Smooth muscle cell (in vitro differentiated cells): ENCODE results near the gene PLN. TPM values are rescaled to one million over a fixed set of nuclear protein-coding genes. Genes with fewer than 3 reads are reported as not detected.

Experiments
- DNase-seq: peaks from one replicate; lab custom pipeline; 2025; ENCODE audit not compliant: unreplicated experiment; lab: John Stamatoyannopoulos, UW
- H2AFZ ChIP-seq: fragments of 200-600 bp; sonication (generic); 2 replicates; pipeline ENCODE4 v1.6.0; 2016; ENCODE audit warnings: antibody characterized with exemption, low read depth, mild to moderate bottlenecking
- H3F3A ChIP-seq: fragments of 200-600 bp; sonication (generic); 2 replicates; pipeline ENCODE4 v1.6.0; 2017; ENCODE audit warnings: antibody characterized with exemption, low read depth
- H3K27ac ChIP-seq: fragments of 200-600 bp; sonication (generic); 2 replicates; pipeline ENCODE4 v1.5.1; 2016; ENCODE audit warnings: low read depth, mild to moderate bottlenecking
- H3K27me3 ChIP-seq: fragments of 200-600 bp; sonication (generic); 2 replicates; pipeline ENCODE4 v1.6.1; 2016; ENCODE audit warnings: low read depth, mild to moderate bottlenecking
- H3K36me3 ChIP-seq: fragments of 200-600 bp; sonication (generic); 2 replicates; pipeline ENCODE4 v1.5.1; 2016; ENCODE audit warnings: low read depth
- H3K4me1 ChIP-seq: fragments of 200-600 bp; sonication (generic); 2 replicates; pipeline ENCODE4 v1.5.1; 2016; ENCODE audit warnings: low read depth
- H3K4me2 ChIP-seq: fragments of 200-600 bp; sonication (generic); 2 replicates; pipeline ENCODE4 v1.6.0; 2016; ENCODE audit warnings: mild to moderate bottlenecking
- H3K4me3 ChIP-seq: fragments of 200-600 bp; sonication (generic); 2 replicates; pipeline ENCODE4 v1.5.1; 2016; ENCODE audit warnings: mild to moderate bottlenecking
- H3K79me2 ChIP-seq: fragments of 200-600 bp; sonication (generic); 2 replicates; pipeline ENCODE4 v1.6.0; 2016; ENCODE audit warnings: low read depth, mild to moderate bottlenecking
- H3K9ac ChIP-seq: fragments of 200-600 bp; sonication (generic); 2 replicates; pipeline ENCODE4 v1.6.0; 2016; ENCODE audit warnings: low read depth
- H3K9me3 ChIP-seq: fragments of 200-600 bp; sonication (generic); replicated peaks from 2 replicates; pipeline ENCODE4 v1.5.1; 2016; ENCODE audit warnings: low read depth
- H4K20me1 ChIP-seq: fragments of 200-600 bp; sonication (generic); 2 replicates; pipeline ENCODE4 v1.6.0; 2016; ENCODE audit warnings: low read depth
- CTCF ChIP-seq: fragments of 200-600 bp; sonication (generic); IDR thresholded peaks from 2 replicates; pipeline ENCODE4 v1.5.1; 2017; ENCODE audit warnings: borderline replicate concordance, mild to moderate bottlenecking, antibody characterized with exemption; ENCODE audit not compliant: insufficient read depth, poor library complexity, severe bottlenecking
- WGBS: methylation state at CpG from one replicate; pipeline ENCODE4 v1.1.7; 2016; ENCODE audit warnings: low lambda C conversion rate; 5-methylcytosine and 5-hydroxymethylcytosine counted together
- polyA plus RNA-seq: library from polyadenylated mRNA; unstranded; fragments of >200 nt; fragmentation: Nextera tagmentation; extraction: Ambion mirVana; gene quantifications from 2 replicates; pipeline ENCODE4 v1.2.1, GENCODE V29; 2016
- total RNA-seq: library from RNA; depleted of rRNA; stranded (reverse); fragments of >200 nt; gene quantifications from 2 replicates; pipeline ENCODE4 v1.2.3, GENCODE V29; 2014

PLN gene
- total and polyA plus RNA-seq, 2 experiments from 2014 or later, result 0.75 to 2.9 TPM

GRCh38 chr6:118511930-118512715, 36.0 kb upstream of the PLN start:
- Histone ChIP-seq H2AFZ (no peak overlapping the region), H3K4me2 (no peak overlapping the region), H3K4me1 (no peaks in the 10 kb centered on the region), H4K20me1 (peaks cover 98% of the 10 kb centered on the region), H3K79me2 (peaks cover 52% of the 10 kb centered on the region), H3K4me3 (no peak overlapping the region), H3K27me3 (no peaks in the 10 kb centered on the region), H3F3A (no peaks in the 10 kb centered on the region), H3K9me3 (no peaks in the 10 kb centered on the region), H3K36me3 (no peaks in the 10 kb centered on the region), H3K9ac (no peak overlapping the region), H3K27ac (no peak overlapping the region)
- 96% methylated on average over 4 of the region's 4 CpGs for WGBS
- DNase-seq, result no peak
- no peak for TF ChIP-seq CTCF

GRCh38 chr6:118514689-118515088, 33.4 kb upstream of the PLN start:
- no peak overlapping the region for H2AFZ ChIP-seq
- 96% methylated on average over 3 of the region's 3 CpGs for WGBS

GRCh38 chr6:118522422-118522821, 25.7 kb upstream of the PLN start:
- peaks cover 91% of the 10 kb centered on the region for H4K20me1 ChIP-seq
- H3K36me3 ChIP-seq, result peaks cover 10% of the 10 kb centered on the region
- H3K9ac ChIP-seq, result no peak overlapping the region
- no peaks in the 10 kb centered on the region for H3K27me3 ChIP-seq
- H3K9me3 ChIP-seq, result no peaks in the 10 kb centered on the region
- no peak overlapping the region for H2AFZ ChIP-seq
- TF ChIP-seq CTCF, result no peak
- H3K4me3 ChIP-seq, result no peak overlapping the region
- DNase-seq, result no peak
- H3K79me2 ChIP-seq, result peaks cover 59% of the 10 kb centered on the region
- H3K4me2 ChIP-seq, result no peak overlapping the region
- H3K4me1 ChIP-seq, result no peaks in the 10 kb centered on the region
- no peaks in the 10 kb centered on the region for H3F3A ChIP-seq
- no peak overlapping the region for H3K27ac ChIP-seq
- WGBS, result 98% methylated on average over 4 of the region's 4 CpGs

More at GRCh38 chr6:118514689-118515088, 33.4 kb upstream of the PLN start:
- Histone ChIP-seq H3K36me3 (no peaks in the 10 kb centered on the region), H3K9ac (no peak overlapping the region), H4K20me1 (peaks cover 88% of the 10 kb centered on the region), H3K4me1 (no peaks in the 10 kb centered on the region), H3F3A (no peaks in the 10 kb centered on the region), H3K79me2 (peaks cover 34% of the 10 kb centered on the region), H3K4me3 (no peak overlapping the region), H3K27ac (no peak overlapping the region), H3K27me3 (no peaks in the 10 kb centered on the region), H3K4me2 (no peak overlapping the region), H3K9me3 (no peaks in the 10 kb centered on the region)
- DNase-seq, result no peak
- TF ChIP-seq CTCF, result no peak

- H3K79me2 ChIP-seq, result peaks cover 67% of the 10 kb centered on the region
- peaks cover 96% of the 10 kb centered on the region for H4K20me1 ChIP-seq
- H3K27me3 ChIP-seq, result no peaks in the 10 kb centered on the region
- peaks cover 10% of the 10 kb centered on the region for H3K36me3 ChIP-seq
- no peak for TF ChIP-seq CTCF
- H3F3A ChIP-seq, result no peaks in the 10 kb centered on the region
- no peak overlapping the region for H3K27ac ChIP-seq
- WGBS, result 95% methylated on average over 5 of the region's 5 CpGs
- no peaks in the 10 kb centered on the region for H3K4me1 ChIP-seq
- H3K4me3 ChIP-seq, result no peak overlapping the region
- no peak for DNase-seq
- H2AFZ ChIP-seq, result no peak overlapping the region
- no peak overlapping the region for H3K9ac ChIP-seq
- no peak overlapping the region for H3K4me2 ChIP-seq
- no peaks in the 10 kb centered on the region for H3K9me3 ChIP-seq
Observed at GRCh38 chr6:118523216-118523615, 24.9 kb upstream of the PLN start.
